Stimulated activated naive CD8-positive, alpha-beta T cell treated with anti-CD3 and anti-CD28 coated beads, Interleukin-15, amount 100 ng/mL, for 72 hours (primary cell): ENCODE results near the gene AKNA.
A peak's percentile ranks its signal among the peaks of the same experiment; 100 is the strongest.

Experiments used
- ATAC-seq: fragments of 150-1000 bp; cut with Tn5 transposase; 2 replicates; pipeline ENCODE4 v1.10.0; 2021; ENCODE audit warnings: mild to moderate bottlenecking, moderate library complexity
- DNase-seq, 2 donors: peaks; one replicate each; pipeline ENCODE4 v3.0.0; 2021 to 2022
- H3K27ac Mint-ChIP-seq, 2 donors: one replicate each; pipeline ENCODE4 v1.8.0; 2022; ENCODE audit warnings: mild to moderate bottlenecking in 2 of 2, mixed read lengths in 2 of 2, moderate library complexity in 2 of 2
- H3K27me3 Mint-ChIP-seq: one replicate; pipeline ENCODE4 v1.8.0; 2022; ENCODE audit warnings: mixed read lengths
- H3K4me1 Mint-ChIP-seq: one replicate; pipeline ENCODE4 v1.8.0; 2022; ENCODE audit warnings: mild to moderate bottlenecking, mixed read lengths
- H3K4me3 Mint-ChIP-seq, 2 donors: one replicate each; pipeline ENCODE4 v1.8.0; 2022; ENCODE audit warnings: mild to moderate bottlenecking in 2 of 2, mixed read lengths in 2 of 2, moderate library complexity in 1 of 2
- H3K9me3 Mint-ChIP-seq, 2 donors: one replicate each; pipeline ENCODE4 v1.8.0; 2022; ENCODE audit warnings: mixed read lengths in 2 of 2

Gene AKNA

GRCh38 chr9:114425126-114425525 lies 37.3 kb upstream of the AKNA start:
- DNase-seq (no peak), ATAC-seq (no peak)
- no peak overlapping the region for H3K4me3 Mint-ChIP-seq
- H3K4me1 Mint-ChIP-seq: peaks cover 4% of the 10 kb centered on the region
- no peaks in the 10 kb centered on the region for H3K9me3 Mint-ChIP-seq
- no peaks in the 10 kb centered on the region for H3K27me3 Mint-ChIP-seq
- H3K27ac Mint-ChIP-seq: no peak overlapping the region

GRCh38 chr9:114424126-114424525 lies 36.3 kb upstream of the AKNA start:
- DNase-seq (no peak), ATAC-seq (no peak)
- Mint-ChIP-seq H3K9me3 (no peaks in the 10 kb centered on the region), H3K4me1 (peaks cover 4% of the 10 kb centered on the region), H3K4me3 (no peak overlapping the region), H3K27me3 (no peaks in the 10 kb centered on the region), H3K27ac (no peak overlapping the region)

GRCh38 chr9:114423181-114423580 lies 35.4 kb upstream of the AKNA start:
- Mint-ChIP-seq H3K9me3 (no peaks in the 10 kb centered on the region), H3K4me1 (peaks cover 4% of the 10 kb centered on the region), H3K27ac (no peak overlapping the region), H3K27me3 (no peaks in the 10 kb centered on the region), H3K4me3 (no peak overlapping the region)
- DNase-seq: no peak
- no peak for ATAC-seq

- DNase-seq (no peak), ATAC-seq (no peak)
- no peak overlapping the region for H3K27ac Mint-ChIP-seq
- H3K4me3 Mint-ChIP-seq: no peak overlapping the region
- no peaks in the 10 kb centered on the region for H3K27me3 Mint-ChIP-seq
- peaks cover 4% of the 10 kb centered on the region for H3K4me1 Mint-ChIP-seq
- no peaks in the 10 kb centered on the region for H3K9me3 Mint-ChIP-seq
These were observed 33.4 kb upstream of the AKNA start for GRCh38 chr9:114421147-114421546.

GRCh38 chr9:114419796-114420195 lies 32.0 kb upstream of the AKNA start:
- Mint-ChIP-seq H3K9me3 (no peaks in the 10 kb centered on the region), H3K27me3 (no peaks in the 10 kb centered on the region), H3K4me1 (peaks cover 4% of the 10 kb centered on the region), H3K27ac (peak overlapping the region in 1 of 2 donors; percentile 19), H3K4me3 (no peak overlapping the region)
- no peak for ATAC-seq
- no peak for DNase-seq

- DNase-seq (no peak), ATAC-seq (no peak)
- Mint-ChIP-seq H3K9me3 (no peaks in the 10 kb centered on the region), H3K4me1 (no peaks in the 10 kb centered on the region), H3K4me3 (no peak overlapping the region), H3K27me3 (no peaks in the 10 kb centered on the region), H3K27ac (no peak overlapping the region)
These were observed 30.3 kb upstream of the AKNA start for GRCh38 chr9:114418053-114418452.

GRCh38 chr9:114417511-114417910 lies 29.7 kb upstream of the AKNA start:
- peak overlapping the region in 1 of 2 donors; percentile 57 for H3K27ac Mint-ChIP-seq
- H3K27me3 Mint-ChIP-seq: no peaks in the 10 kb centered on the region
- ATAC-seq: peak; percentile 39
- no peaks in the 10 kb centered on the region for H3K4me1 Mint-ChIP-seq
- no peak for DNase-seq
- H3K9me3 Mint-ChIP-seq: no peaks in the 10 kb centered on the region
- no peak overlapping the region for H3K4me3 Mint-ChIP-seq

- Mint-ChIP-seq H3K27ac (peak overlapping the region in 1 of 2 donors; percentile 76), H3K27me3 (no peaks in the 10 kb centered on the region), H3K4me3 (no peak overlapping the region), H3K9me3 (no peaks in the 10 kb centered on the region), H3K4me1 (no peaks in the 10 kb centered on the region)
- no peak for ATAC-seq
- DNase-seq: no peak
These were observed 29.1 kb upstream of the AKNA start for GRCh38 chr9:114416906-114417305.

GRCh38 chr9:114416290-114416689 lies 28.5 kb upstream of the AKNA start:
- ATAC-seq (no peak), DNase-seq (no peak)
- no peaks in the 10 kb centered on the region for H3K9me3 Mint-ChIP-seq
- no peaks in the 10 kb centered on the region for H3K4me1 Mint-ChIP-seq
- H3K4me3 Mint-ChIP-seq: no peak overlapping the region
- H3K27me3 Mint-ChIP-seq: no peaks in the 10 kb centered on the region
- H3K27ac Mint-ChIP-seq: peak overlapping the region in 1 of 2 donors; percentile 61

GRCh38 chr9:114414346-114414745 lies 26.6 kb upstream of the AKNA start:
- Mint-ChIP-seq H3K4me3 (no peak overlapping the region), H3K4me1 (peaks cover 6% of the 10 kb centered on the region), H3K27me3 (no peaks in the 10 kb centered on the region), H3K9me3 (no peaks in the 10 kb centered on the region), H3K27ac (peak overlapping the region in 1 of 2 donors; percentile 13)
- DNase-seq (no peak), ATAC-seq (no peak)

GRCh38 chr9:114413861-114414301 lies 26.1 kb upstream of the AKNA start:
- no peaks in the 10 kb centered on the region for H3K27me3 Mint-ChIP-seq
- DNase-seq: no peak

GRCh38 chr9:114412048-114412683 lies 24.4 kb upstream of the AKNA start:
- peaks cover 11% of the 10 kb centered on the region for H3K4me1 Mint-ChIP-seq

More at GRCh38 chr9:114413861-114414301, 26.1 kb upstream of the AKNA start:
- H3K4me1 Mint-ChIP-seq: peaks cover 11% of the 10 kb centered on the region
- ATAC-seq: no peak
- H3K9me3 Mint-ChIP-seq: no peaks in the 10 kb centered on the region
- H3K27ac Mint-ChIP-seq: no peak overlapping the region
- H3K4me3 Mint-ChIP-seq: no peak overlapping the region

GRCh38 chr9:114411452-114411851 lies 23.7 kb upstream of the AKNA start:
- no peak for DNase-seq
- Mint-ChIP-seq H3K4me1 (peaks cover 11% of the 10 kb centered on the region), H3K4me3 (no peak overlapping the region), H3K27ac (peak overlapping the region in 1 of 2 donors; percentile 2), H3K9me3 (no peaks in the 10 kb centered on the region), H3K27me3 (no peaks in the 10 kb centered on the region)
- ATAC-seq: no peak

More at GRCh38 chr9:114412048-114412683, 24.4 kb upstream of the AKNA start:
- H3K27me3 Mint-ChIP-seq: no peaks in the 10 kb centered on the region
- ATAC-seq (no peak), DNase-seq (no peak)
- no peak overlapping the region for H3K27ac Mint-ChIP-seq
- no peak overlapping the region for H3K4me3 Mint-ChIP-seq
- no peaks in the 10 kb centered on the region for H3K9me3 Mint-ChIP-seq

GRCh38 chr9:114410910-114411309 lies 23.1 kb upstream of the AKNA start:
- H3K4me1 Mint-ChIP-seq: peaks cover 11% of the 10 kb centered on the region
- H3K4me3 Mint-ChIP-seq: no peak overlapping the region
- no peaks in the 10 kb centered on the region for H3K27me3 Mint-ChIP-seq
- ATAC-seq: no peak
- no peak overlapping the region for H3K27ac Mint-ChIP-seq
- no peaks in the 10 kb centered on the region for H3K9me3 Mint-ChIP-seq
- DNase-seq: no peak

GRCh38 chr9:114409842-114410241 lies 22.1 kb upstream of the AKNA start:
- peaks cover 19% of the 10 kb centered on the region for H3K4me1 Mint-ChIP-seq
- no peak for DNase-seq
- no peaks in the 10 kb centered on the region for H3K9me3 Mint-ChIP-seq
- no peak overlapping the region for H3K4me3 Mint-ChIP-seq
- no peak overlapping the region for H3K27ac Mint-ChIP-seq
- H3K27me3 Mint-ChIP-seq: no peaks in the 10 kb centered on the region
- no peak for ATAC-seq

GRCh38 chr9:114409103-114409780 lies 21.5 kb upstream of the AKNA start:
- Mint-ChIP-seq H3K4me1 (peaks cover 19% of the 10 kb centered on the region), H3K27ac (no peak overlapping the region), H3K9me3 (no peaks in the 10 kb centered on the region), H3K27me3 (no peaks in the 10 kb centered on the region), H3K4me3 (no peak overlapping the region)
- DNase-seq (no peak), ATAC-seq (no peak)
